Tibial nerve (tissue), 4 donors: ENCODE results near the gene DUS2. TPM values are rescaled to one million over a fixed set of nuclear protein-coding genes. Genes with fewer than 3 reads are reported as not detected.

Source experiments
- DNase-seq, 2 donors: peaks; one replicate each; pipeline ENCODE4 v3.0.0-alpha.2; 2019; ENCODE audit warnings: low spot score in 2 of 2
- H3K27ac ChIP-seq, 4 donors: fragments of 200-600 bp; sonication (generic) in 3 of 4; one replicate each; pipeline ENCODE4 v1.5.1; 2017 to 2019; ENCODE audit warnings: mild to moderate bottlenecking in 1 of 4
- H3K27me3 ChIP-seq, 2 donors: fragments of 200-600 bp; sonication (generic) in 1 of 2; one replicate each; pipeline versions ENCODE4 v1.5.1 to v1.6.0; 2017 to 2019
- H3K36me3 ChIP-seq, 3 donors: fragments of 200-600 bp; sonication (generic); one replicate each; pipeline ENCODE4 v1.5.1; 2018 to 2019
- H3K4me1 ChIP-seq, 4 donors: fragments of 200-600 bp; sonication (generic) in 3 of 4; one replicate each; pipeline ENCODE4 v1.5.1; 2017 to 2019
- H3K4me3 ChIP-seq, 4 donors: fragments of 200-600 bp; sonication (generic) in 3 of 4; one replicate each; pipeline ENCODE4 v1.5.1; 2017 to 2019; ENCODE audit warnings: mild to moderate bottlenecking in 1 of 4, moderate library complexity in 1 of 4
- H3K9me3 ChIP-seq, 4 donors: fragments of 200-600 bp; sonication (generic) in 3 of 4; one replicate each; pipeline ENCODE4 v1.5.1; 2017 to 2019
- EP300 ChIP-seq, 2 donors: sonication (generic); formaldehyde crosslinking; IDR thresholded peaks; one replicate each; pipeline ENCODE4 v1.6.1; 2017; ENCODE audit warnings: antibody characterized with exemption in 2 of 2, mild to moderate bottlenecking in 1 of 2
- POLR2A ChIP-seq, 2 donors: fragments of 450-650 bp; IDR thresholded peaks; one replicate each; pipeline ENCODE4 v1.6.1; 2017; ENCODE audit warnings: antibody characterized with exemption in 2 of 2, mild to moderate bottlenecking in 2 of 2, moderate library complexity in 2 of 2
- WGBS, 2 donors: methylation state at CpG; one replicate each; pipeline ENCODE4 v1.1.5; 2018; 5-methylcytosine and 5-hydroxymethylcytosine counted together
- total RNA-seq, 4 donors: library from RNA; depleted of rRNA; stranded (reverse); fragments of >200 nt; gene quantifications; one replicate each; pipeline ENCODE4 v1.1.0, GENCODE V29; 2016
- TF ChIP-seq, protein P1 (sequence below), 5 experiments: fragments of 200-600 bp in 3 of 5; fragments of 450-650 bp in 2 of 5; sonication (generic) in 3 of 5; IDR thresholded peaks; one replicate each; pipeline ENCODE4 v1.5.1; 2016 to 2019; ENCODE audit warnings: antibody characterized with exemption in 5 of 5, mild to moderate bottlenecking in 3 of 5, moderate library complexity in 2 of 5

Gene DUS2
- total RNA-seq, result 10 to 100 TPM in 2 of 4 donors, 1 to 10 TPM in 2; 4.7 to 31.2 (median 15.4) TPM

DNA sequence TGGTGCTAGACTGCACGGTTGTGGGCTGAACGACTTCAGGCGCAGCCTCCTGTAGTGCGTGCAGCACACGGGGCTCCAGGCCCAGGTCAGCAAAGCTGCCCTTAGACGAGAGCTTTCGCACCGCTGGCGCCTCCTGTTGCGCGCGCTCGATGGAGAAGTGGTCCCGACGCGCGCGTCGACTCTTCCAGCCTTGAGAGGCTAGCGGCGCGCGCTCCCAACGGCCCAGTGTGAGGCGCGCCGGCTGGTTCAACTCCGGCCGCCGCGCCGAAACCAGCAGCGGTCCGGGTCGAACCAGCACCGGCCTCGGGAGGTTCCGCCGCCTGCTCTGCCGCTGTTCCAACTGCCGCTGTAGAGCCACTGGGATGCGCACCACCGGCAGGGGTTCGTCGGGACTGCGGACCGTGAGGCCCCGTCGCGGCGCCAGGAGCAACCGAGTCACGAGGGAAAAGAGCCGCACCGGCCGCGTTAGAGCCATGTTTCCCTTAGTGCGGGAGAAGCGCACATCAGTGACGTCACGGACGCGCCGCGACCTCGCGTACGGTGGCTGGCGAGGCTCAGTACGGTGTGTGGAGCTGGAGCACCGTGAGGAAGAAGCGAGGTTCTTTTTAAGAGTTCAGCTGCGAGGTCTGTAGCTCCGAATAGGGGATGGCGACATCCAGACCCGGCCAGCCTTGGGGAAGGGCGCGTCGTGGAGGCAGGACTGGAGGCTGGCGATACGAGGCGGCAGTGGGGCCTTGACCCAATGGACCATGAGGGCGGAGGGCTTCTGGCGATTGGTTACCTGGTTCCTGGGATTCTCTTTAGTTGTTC, at the start of gene DUS2, which contains the start of gene DDX28:
TSS of gene DUS2 (plus strand) at position 557 of the 810 bp plus-strand sequence. CDS start 14,740 bp downstream, outside the sequence.
TSS of gene DDX28 (minus strand) at position 505 of the 810 bp plus-strand sequence. CDS start at position 475, 30 bp downstream.
- peak; percentile 87 to 96 for DNase-seq
- Histone ChIP-seq H3K36me3 (peaks cover 0 to 28% (median 0%) of the 10 kb centered on the region in 3 donors), H3K4me1 (peaks cover 0 to 35% (median 16%) of the 10 kb centered on the region in 4 donors), H3K4me3 (peak within 1 kb of the TSS; percentile 85 to 97 (median 91)), H3K27ac (peak within 1 kb of the TSS; percentile 71 to 90 (median 88)), H3K27me3 (no peaks in the 10 kb centered on the region), H3K9me3 (no peaks in the 10 kb centered on the region)
- TF ChIP-seq POLR2A (IDR thresholded peaks at IDR 0.05) (peak; percentile 55 to 56), EP300 (IDR thresholded peaks at IDR 0.05) (peak; percentile 77 to 99)
- TF ChIP-seq, protein P1, sequence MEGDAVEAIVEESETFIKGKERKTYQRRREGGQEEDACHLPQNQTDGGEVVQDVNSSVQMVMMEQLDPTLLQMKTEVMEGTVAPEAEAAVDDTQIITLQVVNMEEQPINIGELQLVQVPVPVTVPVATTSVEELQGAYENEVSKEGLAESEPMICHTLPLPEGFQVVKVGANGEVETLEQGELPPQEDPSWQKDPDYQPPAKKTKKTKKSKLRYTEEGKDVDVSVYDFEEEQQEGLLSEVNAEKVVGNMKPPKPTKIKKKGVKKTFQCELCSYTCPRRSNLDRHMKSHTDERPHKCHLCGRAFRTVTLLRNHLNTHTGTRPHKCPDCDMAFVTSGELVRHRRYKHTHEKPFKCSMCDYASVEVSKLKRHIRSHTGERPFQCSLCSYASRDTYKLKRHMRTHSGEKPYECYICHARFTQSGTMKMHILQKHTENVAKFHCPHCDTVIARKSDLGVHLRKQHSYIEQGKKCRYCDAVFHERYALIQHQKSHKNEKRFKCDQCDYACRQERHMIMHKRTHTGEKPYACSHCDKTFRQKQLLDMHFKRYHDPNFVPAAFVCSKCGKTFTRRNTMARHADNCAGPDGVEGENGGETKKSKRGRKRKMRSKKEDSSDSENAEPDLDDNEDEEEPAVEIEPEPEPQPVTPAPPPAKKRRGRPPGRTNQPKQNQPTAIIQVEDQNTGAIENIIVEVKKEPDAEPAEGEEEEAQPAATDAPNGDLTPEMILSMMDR (IDR thresholded peaks at IDR 0.05), result peak in 2 of 5 experiments; percentile 39 to 58
- WGBS, 2 donors, result 0% methylated on average over 47 to 76 of the region's 84 CpGs

DNA sequence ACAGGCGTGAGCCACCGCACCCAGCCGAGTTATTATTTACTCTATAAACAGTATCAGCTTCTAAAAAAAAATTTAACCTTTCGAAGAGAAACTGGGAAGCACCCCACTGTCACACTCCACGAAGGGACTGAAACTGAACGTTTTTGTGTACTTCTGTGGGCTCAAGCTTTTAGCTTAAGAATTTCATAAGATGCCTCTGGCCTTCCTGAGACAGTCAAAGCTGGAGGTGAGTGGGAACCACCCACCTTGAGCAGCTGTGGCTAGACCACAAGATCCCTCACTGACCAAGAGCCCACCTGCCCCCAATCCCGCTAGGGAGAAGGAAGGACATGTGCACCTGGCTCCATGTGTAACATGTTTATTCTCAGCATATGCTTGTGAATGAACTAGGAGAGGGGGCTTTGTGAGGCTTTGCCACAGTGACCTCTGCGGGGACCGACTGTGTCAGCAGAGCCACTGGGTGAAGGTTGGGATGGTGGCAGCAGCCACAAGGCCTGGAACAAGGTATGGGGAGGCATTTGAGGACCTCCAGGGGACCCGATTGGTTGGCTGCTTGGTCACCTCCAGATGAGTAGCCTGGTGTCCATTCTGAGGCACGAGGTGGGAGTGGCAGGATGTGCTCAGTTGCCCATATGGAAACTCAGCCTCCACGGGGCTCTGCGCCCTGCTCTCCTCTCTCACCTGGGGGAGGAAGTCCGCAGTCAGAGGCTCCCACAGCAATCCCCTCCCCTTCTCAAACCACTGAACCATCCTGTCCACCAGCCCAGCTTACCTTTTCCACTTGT, 47.6 kb upstream of the DUS2 start:
- Histone ChIP-seq H3K36me3 (no peaks in the 10 kb centered on the region), H3K27ac (no peak overlapping the region), H3K4me1 (no peaks in the 10 kb centered on the region), H3K9me3 (no peaks in the 10 kb centered on the region), H3K27me3 (peaks cover 0 to 7% of the 10 kb centered on the region in 2 donors), H3K4me3 (no peak overlapping the region)
- WGBS, 2 donors, result 71 to 73% methylated on average over 11 to 12 of the region's 14 CpGs
- DNase-seq, result no peak
- TF ChIP-seq POLR2A (IDR thresholded peaks at IDR 0.05), result no peak
- TF ChIP-seq, protein P1 (IDR thresholded peaks at IDR 0.05), result no peak
- no peak for TF ChIP-seq EP300 (IDR thresholded peaks at IDR 0.05)

DNA sequence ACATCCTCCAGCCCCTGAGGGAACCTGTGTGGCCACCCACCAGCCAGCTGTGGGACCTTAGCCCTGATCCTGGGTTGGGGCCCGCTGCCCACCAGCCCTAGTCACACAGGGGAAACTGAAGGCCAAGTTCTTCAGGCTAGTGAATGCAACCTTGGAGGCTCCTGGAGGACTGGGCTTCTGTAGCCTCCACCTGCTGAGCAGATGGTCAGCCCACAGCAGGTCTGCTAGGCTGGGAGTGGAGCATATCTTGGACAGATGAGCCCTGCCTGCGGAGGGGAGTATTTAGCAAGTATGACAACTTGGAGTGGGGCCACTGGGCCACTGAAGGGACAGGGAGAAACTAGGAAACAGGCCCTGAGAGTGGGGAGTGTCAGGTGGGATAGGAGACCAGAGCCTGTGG, 46.9 kb upstream of the DUS2 start:
- no peak for TF ChIP-seq EP300 (IDR thresholded peaks at IDR 0.05)
- no peak for TF ChIP-seq POLR2A (IDR thresholded peaks at IDR 0.05)
- TF ChIP-seq, protein P1 (IDR thresholded peaks at IDR 0.05), result no peak
- H3K36me3 ChIP-seq, result no peaks in the 10 kb centered on the region
- H3K9me3 ChIP-seq, result no peaks in the 10 kb centered on the region
- H3K27me3 ChIP-seq, result peaks cover 0 to 9% of the 10 kb centered on the region in 2 donors
- no peaks in the 10 kb centered on the region for H3K4me1 ChIP-seq
- no peak overlapping the region for H3K27ac ChIP-seq
- no peak for DNase-seq
- WGBS, 2 donors, result 88 to 100% methylated on average over 2 of the region's 2 CpGs
- no peak overlapping the region for H3K4me3 ChIP-seq

DNA sequence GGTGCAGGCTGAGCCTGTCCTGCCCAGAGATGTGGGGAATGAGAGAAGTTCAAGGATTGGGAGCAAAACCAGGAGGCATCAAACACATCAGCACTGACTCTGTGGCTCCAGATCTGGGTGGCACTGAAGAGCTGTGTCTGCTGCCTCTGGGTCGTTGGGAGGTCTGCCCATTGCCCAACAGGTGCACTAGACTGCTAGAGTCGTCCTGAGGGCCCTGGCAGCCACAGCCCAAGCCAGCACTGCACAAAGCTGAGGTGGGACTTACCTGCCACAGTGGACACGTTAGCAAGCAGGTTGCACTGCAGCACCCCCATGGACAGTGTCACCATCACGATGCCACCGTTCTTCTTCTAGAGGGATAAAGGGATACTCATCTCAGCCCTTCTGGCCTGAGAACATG, 46.1 kb upstream of the DUS2 start:
- Histone ChIP-seq H3K27ac (no peak overlapping the region), H3K9me3 (no peaks in the 10 kb centered on the region), H3K27me3 (peaks cover 0 to 9% of the 10 kb centered on the region in 2 donors), H3K4me1 (no peaks in the 10 kb centered on the region), H3K36me3 (no peaks in the 10 kb centered on the region), H3K4me3 (no peak overlapping the region)
- 62 to 71% methylated on average over 2 to 5 of the region's 5 CpGs for WGBS, 2 donors
- DNase-seq, result no peak
- TF ChIP-seq POLR2A (IDR thresholded peaks at IDR 0.05) (no peak), EP300 (IDR thresholded peaks at IDR 0.05) (no peak)
- TF ChIP-seq, protein P1 (IDR thresholded peaks at IDR 0.05), result no peak
